HCT116 (cell line): ENCODE data around the gene FGFR3. TPM values are rescaled to one million over a fixed set of nuclear protein-coding genes. Genes with fewer than 3 reads are reported as not detected.

Source experiments
- ATAC-seq: fragments of 200-7000 bp; cut with Tn5 transposase; 2 replicates; pipeline ENCODE4 v1.9.1; 2020; ENCODE audit warnings: mild to moderate bottlenecking, moderate library complexity
- BruUV-seq: library from RNA; stranded (reverse); fragments of 400-500 nt; replicated peaks from 2 replicates; lab custom pipeline; 2021; lab: Mats Ljungman, UMichigan
- CTCF ChIA-PET: fragments of 300-600 bp; sonication (Branson Sonifier 250); formaldehyde crosslinking; loops from one replicate; lab custom pipeline; 2021; ENCODE audit warnings: antibody characterized with exemption; lab: Charles Lee
- POLR2A ChIA-PET: fragments of 300-600, 350-600 bp; sonication (Branson Sonifier 250); formaldehyde crosslinking; loops from one replicate; lab custom pipeline; 2021; ENCODE audit warnings: antibody characterized with exemption; lab: Charles Lee
- RAD21 ChIA-PET, 2 experiments: fragments of 300-600 bp; sonication (Branson Sonifier 250); formaldehyde crosslinking; loops; one replicate each; lab custom pipeline; 2023; ENCODE audit warnings: low total read pairs in 2 of 2; ENCODE audit not compliant: uncharacterized antibody in 2 of 2, unreplicated experiment in 2 of 2, low non-redundant PET in 1 of 2; lab: Charles Lee
- DNase-seq: peaks from one replicate; pipeline ENCODE4 v3.0.0-alpha.2; 2010; ENCODE audit warnings: low read depth, low spot score
- H2AFZ ChIP-seq: fragments of 200-600 bp; shearing (Covaris generic), sonication (generic); 2 replicates; pipeline ENCODE4 v1.6.1; 2017; ENCODE audit warnings: low read depth, mixed run types, mixed read lengths, antibody characterized with exemption, low read length; ENCODE audit not compliant: poor library complexity, severe bottlenecking
- H3K27ac ChIP-seq: 2 replicates; pipeline ENCODE4 v1.5.1; 2012; ENCODE audit warnings: low read depth, low read length
- H3K27me3 ChIP-seq: fragments of 200-600 bp; sonication (generic); 2 replicates; pipeline ENCODE4 v1.6.1; 2016; ENCODE audit warnings: mixed run types, low read length, mixed read lengths; ENCODE audit not compliant: insufficient read depth
- H3K36me3 ChIP-seq, 2 experiments: fragments of 200-500 bp in 1 of 2; fragments of 200-600 bp in 1 of 2; sonication (Bioruptor generic) in 1 of 2; sonication (generic) in 1 of 2; 2 replicates each; pipeline versions ENCODE4 v1.5.1 to v1.6.1; 2014 to 2016; ENCODE audit warnings: low read length in 2 of 2, inconsistent platforms in 1 of 2, mixed read lengths in 1 of 2, mixed run types in 1 of 2; ENCODE audit not compliant: insufficient read depth in 2 of 2, control insufficient read depth in 1 of 2
- H3K4me1 ChIP-seq, 2 experiments: fragments of 200-600 bp in 1 of 2; sonication (generic) in 1 of 2; 2 replicates each; pipeline versions ENCODE4 v1.5.1 to v1.6.1; 2012 to 2017; ENCODE audit warnings: low read length in 2 of 2, inconsistent platforms in 1 of 2, mild to moderate bottlenecking in 1 of 2, mixed read lengths in 1 of 2, mixed run types in 1 of 2, moderate library complexity in 1 of 2; ENCODE audit not compliant: insufficient read depth in 2 of 2, control insufficient read depth in 1 of 2
- H3K4me2 ChIP-seq: fragments of 200-600 bp; sonication (generic); 2 replicates; pipeline ENCODE4 v1.6.1; 2017; ENCODE audit warnings: mixed run types, low read length, mixed read lengths
- H3K4me3 ChIP-seq, 2 experiments: fragments of 200-600 bp in 1 of 2; sonication (generic) in 1 of 2; replicated peaks in 1 of 2; 2 replicates each; pipeline ENCODE4 v1.5.1; 2011 to 2016; ENCODE audit warnings: low read length in 2 of 2, control low read depth in 1 of 2, low read depth in 1 of 2, mild to moderate bottlenecking in 1 of 2, mixed read lengths in 1 of 2, mixed run types in 1 of 2
- H3K79me2 ChIP-seq: fragments of 200-600 bp; sonication (generic); 2 replicates; pipeline ENCODE4 v1.6.1; 2017; ENCODE audit warnings: mild to moderate bottlenecking, mixed run types, low read length, moderate library complexity, mixed read lengths; ENCODE audit not compliant: insufficient read depth
- H3K9ac ChIP-seq: fragments of 200-600 bp; sonication (generic); 2 replicates; pipeline ENCODE4 v1.6.1; 2016; ENCODE audit warnings: low read length, mixed read lengths
- H3K9me2 ChIP-seq: fragments of 200-600 bp; sonication (generic), shearing (Covaris generic); 2 replicates; pipeline ENCODE4 v1.6.1; 2017; ENCODE audit warnings: mixed run types, mild to moderate bottlenecking, moderate library complexity; ENCODE audit not compliant: insufficient read depth
- H3K9me3 ChIP-seq, 2 experiments: fragments of 200-500 bp in 1 of 2; fragments of 200-600 bp in 1 of 2; sonication (Bioruptor generic) in 1 of 2; sonication (generic) in 1 of 2; 2 replicates each; pipeline ENCODE4 v1.6.1; 2014 to 2017; ENCODE audit warnings: low read length in 2 of 2, mixed read lengths in 2 of 2, inconsistent platforms in 1 of 2, low read depth in 1 of 2, mild to moderate bottlenecking in 1 of 2, mixed run types in 1 of 2, moderate library complexity in 1 of 2; ENCODE audit not compliant: control insufficient read depth in 1 of 2, insufficient read depth in 1 of 2
- H4K20me1 ChIP-seq: fragments of 200-600 bp; sonication (generic), shearing (Covaris generic); 2 replicates; pipeline ENCODE4 v1.6.1; 2017; ENCODE audit warnings: mixed run types, mild to moderate bottlenecking, moderate library complexity; ENCODE audit not compliant: insufficient read depth
- CBX3 ChIP-seq: IDR thresholded peaks from 2 replicates; pipeline ENCODE4 v1.6.1; 2012; ENCODE audit warnings: low read depth
- CEBPB ChIP-seq: IDR thresholded peaks from 2 replicates; pipeline ENCODE4 v1.6.1; 2012; ENCODE audit warnings: low read depth
- CTCF ChIP-seq, 3 experiments: fragments of 200-600 bp in 1 of 3; sonication (generic) in 1 of 3; IDR thresholded peaks in 2 of 3; conservative IDR thresholded peaks in 1 of 3; 2 replicates each; pipeline ENCODE4 v1.5.1; 2012 to 2017; ENCODE audit warnings: low read depth in 2 of 3, low read length in 2 of 3, antibody characterized with exemption in 1 of 3, borderline replicate concordance in 1 of 3, control low read depth in 1 of 3, mild to moderate bottlenecking in 1 of 3, mixed read lengths in 1 of 3, mixed run types in 1 of 3, moderate library complexity in 1 of 3; ENCODE audit not compliant: insufficient read depth in 1 of 3
- EGR1 ChIP-seq: IDR thresholded peaks from 2 replicates; pipeline ENCODE4 v1.6.1; 2012; ENCODE audit warnings: low read depth
- ELF1 ChIP-seq: IDR thresholded peaks from 2 replicates; pipeline ENCODE4 v1.6.1; 2012; ENCODE audit warnings: low read depth, borderline replicate concordance
- EZH2 ChIP-seq: fragments of 200-600 bp; sonication (generic); IDR thresholded peaks from 2 replicates; pipeline ENCODE4 v1.6.1; 2017; ENCODE audit warnings: antibody characterized with exemption, mixed run types
- FOSL1 ChIP-seq: IDR thresholded peaks from 2 replicates; pipeline ENCODE4 v1.6.1; 2012; ENCODE audit warnings: low read depth
- JUND ChIP-seq: IDR thresholded peaks from 2 replicates; pipeline ENCODE4 v1.6.1; 2012
- POLR2A ChIP-seq: IDR thresholded peaks from 2 replicates; pipeline ENCODE4 v1.7.0; 2011; ENCODE audit warnings: borderline replicate concordance; ENCODE audit not compliant: insufficient read depth, insufficient read length; ENCODE audit errors: extremely low read depth
- POLR2AphosphoS5 ChIP-seq: IDR thresholded peaks from 2 replicates; pipeline ENCODE4 v1.6.1; 2011; ENCODE audit warnings: mild to moderate bottlenecking, low read depth, low read length, moderate library complexity
- SP1 ChIP-seq: IDR thresholded peaks from 2 replicates; pipeline ENCODE4 v1.6.1; 2012; ENCODE audit warnings: low read depth
- TCF7L2 ChIP-seq: IDR thresholded peaks from 2 replicates; pipeline ENCODE4 v1.7.0; 2011; ENCODE audit warnings: borderline replicate concordance, inconsistent platforms; ENCODE audit not compliant: insufficient read depth, insufficient read length; ENCODE audit errors: extremely low read depth
- ZFX ChIP-seq: fragments of 450-650 bp; IDR thresholded peaks from 2 replicates; pipeline ENCODE4 v1.6.1; 2017
- ZNF274 ChIP-seq: fragments of 200-500 bp; sonication (Bioruptor generic); IDR thresholded peaks from 2 replicates; pipeline ENCODE4 v1.6.1; 2014; ENCODE audit warnings: mild to moderate bottlenecking, low read depth, low read length, inconsistent platforms
- intact Hi-C: fragments of 100-400 bp; cut with micrococcal nuclease; formaldehyde crosslinking; loops from 2 replicates; pipeline ENCODE4 v1.10.0; 2022
- total RNA-seq: library from RNA; stranded (reverse); gene quantifications from one replicate; pipeline ENCODE4 v1.2.1, GENCODE V29; 2021; ENCODE audit not compliant: unreplicated experiment
- TF ChIP-seq, protein P1 (sequence below): IDR thresholded peaks from 2 replicates; pipeline ENCODE4 v1.6.1; 2011; ENCODE audit warnings: mild to moderate bottlenecking, low read length, moderate library complexity; ENCODE audit not compliant: insufficient replicate concordance; ENCODE audit errors: extremely low read depth
- TF ChIP-seq, protein P2 (sequence below): IDR thresholded peaks from 2 replicates; pipeline ENCODE4 v1.6.1; 2012
- TF ChIP-seq, protein P3 (sequence below): IDR thresholded peaks from 2 replicates; pipeline ENCODE4 v1.6.1; 2012; ENCODE audit warnings: low read depth

FGFR3 gene
- total RNA-seq, 1 experiment from 2014 or later: 31.7 TPM

DNA sequence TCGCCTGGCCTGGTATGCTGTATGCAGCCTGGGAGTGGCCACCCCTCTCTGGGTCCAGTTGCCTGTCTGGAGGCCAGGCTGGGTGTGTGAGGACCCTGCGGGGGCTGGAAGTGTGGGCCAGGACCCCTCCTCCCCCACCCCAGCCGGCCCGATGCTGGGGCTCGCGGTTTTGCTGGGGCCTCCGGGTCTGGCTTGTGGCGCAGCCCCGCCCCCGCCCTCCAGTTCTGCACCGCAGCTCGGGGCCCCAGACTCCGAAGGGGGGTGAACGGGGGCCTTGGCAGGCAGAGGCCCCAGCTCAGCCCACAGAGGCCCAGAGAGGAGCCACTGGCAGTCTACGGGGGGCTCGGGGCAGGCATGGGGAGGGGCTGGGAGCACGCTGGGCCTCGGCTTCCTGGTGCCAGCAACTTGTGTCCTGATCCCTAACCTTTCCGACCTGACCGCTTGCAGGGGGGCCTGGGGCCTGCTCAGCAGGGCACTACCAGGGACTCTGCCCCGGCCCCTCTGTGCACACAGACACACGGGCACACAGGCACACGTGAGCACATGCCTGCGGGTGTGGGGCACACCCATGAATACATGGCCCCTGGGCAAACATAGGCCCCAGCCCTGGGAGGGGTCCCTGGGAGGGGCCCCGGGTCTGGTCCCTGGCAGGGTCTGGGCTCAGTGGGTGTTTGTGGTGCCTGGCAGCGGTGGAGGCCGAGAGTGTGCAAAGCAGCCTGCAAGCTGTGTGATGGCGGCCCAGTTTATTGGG is 21.4 kb upstream of the FGFR3 start:
- H3K4me1 ChIP-seq: peaks cover 10 to 16% of the 10 kb centered on the region in 2 experiments
- TF ChIP-seq EGR1 (no peak), JUND (no peak), CBX3 (no peak), POLR2A (no peak), POLR2AphosphoS5 (no peak), CTCF (IDR thresholded peaks at IDR 0.05 in 2 of 3, conservative IDR thresholded peaks at IDR 0.05 in 1 of 3; ENCODE audit: borderline replicate concordance in 1 of 3, insufficient read depth in 1 of 3, low read depth in 2 of 3, low read length in 2 of 3) (no peak), ZNF274 (no peak), TCF7L2 (no peak), FOSL1 (no peak), EZH2 (no peak), ZFX (no peak), ELF1 (no peak), CEBPB (no peak), SP1 (no peak)
- TF ChIP-seq, protein P1, sequence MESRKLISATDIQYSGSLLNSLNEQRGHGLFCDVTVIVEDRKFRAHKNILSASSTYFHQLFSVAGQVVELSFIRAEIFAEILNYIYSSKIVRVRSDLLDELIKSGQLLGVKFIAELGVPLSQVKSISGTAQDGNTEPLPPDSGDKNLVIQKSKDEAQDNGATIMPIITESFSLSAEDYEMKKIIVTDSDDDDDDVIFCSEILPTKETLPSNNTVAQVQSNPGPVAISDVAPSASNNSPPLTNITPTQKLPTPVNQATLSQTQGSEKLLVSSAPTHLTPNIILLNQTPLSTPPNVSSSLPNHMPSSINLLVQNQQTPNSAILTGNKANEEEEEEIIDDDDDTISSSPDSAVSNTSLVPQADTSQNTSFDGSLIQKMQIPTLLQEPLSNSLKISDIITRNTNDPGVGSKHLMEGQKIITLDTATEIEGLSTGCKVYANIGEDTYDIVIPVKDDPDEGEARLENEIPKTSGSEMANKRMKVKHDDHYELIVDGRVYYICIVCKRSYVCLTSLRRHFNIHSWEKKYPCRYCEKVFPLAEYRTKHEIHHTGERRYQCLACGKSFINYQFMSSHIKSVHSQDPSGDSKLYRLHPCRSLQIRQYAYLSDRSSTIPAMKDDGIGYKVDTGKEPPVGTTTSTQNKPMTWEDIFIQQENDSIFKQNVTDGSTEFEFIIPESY: no peak
- TF ChIP-seq, protein P2, sequence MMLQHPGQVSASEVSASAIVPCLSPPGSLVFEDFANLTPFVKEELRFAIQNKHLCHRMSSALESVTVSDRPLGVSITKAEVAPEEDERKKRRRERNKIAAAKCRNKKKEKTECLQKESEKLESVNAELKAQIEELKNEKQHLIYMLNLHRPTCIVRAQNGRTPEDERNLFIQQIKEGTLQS: no peak
- TF ChIP-seq, protein P3, sequence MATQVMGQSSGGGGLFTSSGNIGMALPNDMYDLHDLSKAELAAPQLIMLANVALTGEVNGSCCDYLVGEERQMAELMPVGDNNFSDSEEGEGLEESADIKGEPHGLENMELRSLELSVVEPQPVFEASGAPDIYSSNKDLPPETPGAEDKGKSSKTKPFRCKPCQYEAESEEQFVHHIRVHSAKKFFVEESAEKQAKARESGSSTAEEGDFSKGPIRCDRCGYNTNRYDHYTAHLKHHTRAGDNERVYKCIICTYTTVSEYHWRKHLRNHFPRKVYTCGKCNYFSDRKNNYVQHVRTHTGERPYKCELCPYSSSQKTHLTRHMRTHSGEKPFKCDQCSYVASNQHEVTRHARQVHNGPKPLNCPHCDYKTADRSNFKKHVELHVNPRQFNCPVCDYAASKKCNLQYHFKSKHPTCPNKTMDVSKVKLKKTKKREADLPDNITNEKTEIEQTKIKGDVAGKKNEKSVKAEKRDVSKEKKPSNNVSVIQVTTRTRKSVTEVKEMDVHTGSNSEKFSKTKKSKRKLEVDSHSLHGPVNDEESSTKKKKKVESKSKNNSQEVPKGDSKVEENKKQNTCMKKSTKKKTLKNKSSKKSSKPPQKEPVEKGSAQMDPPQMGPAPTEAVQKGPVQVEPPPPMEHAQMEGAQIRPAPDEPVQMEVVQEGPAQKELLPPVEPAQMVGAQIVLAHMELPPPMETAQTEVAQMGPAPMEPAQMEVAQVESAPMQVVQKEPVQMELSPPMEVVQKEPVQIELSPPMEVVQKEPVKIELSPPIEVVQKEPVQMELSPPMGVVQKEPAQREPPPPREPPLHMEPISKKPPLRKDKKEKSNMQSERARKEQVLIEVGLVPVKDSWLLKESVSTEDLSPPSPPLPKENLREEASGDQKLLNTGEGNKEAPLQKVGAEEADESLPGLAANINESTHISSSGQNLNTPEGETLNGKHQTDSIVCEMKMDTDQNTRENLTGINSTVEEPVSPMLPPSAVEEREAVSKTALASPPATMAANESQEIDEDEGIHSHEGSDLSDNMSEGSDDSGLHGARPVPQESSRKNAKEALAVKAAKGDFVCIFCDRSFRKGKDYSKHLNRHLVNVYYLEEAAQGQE: no peak
- TF ChIP-seq, all 23 proteins: peak for 0
- intact Hi-C loops: no loop called here
- no TSS peak for BruUV-seq
- no peaks in the 10 kb centered on the region for H3K27me3 ChIP-seq
- ChIA-PET RAD21 (no interaction called here), POLR2A (no interaction called here), CTCF (no interaction called here)
- no peak for DNase-seq
- no peak overlapping the region for H3K9ac ChIP-seq
- ATAC-seq: no peak
- H3K36me3 ChIP-seq: no peaks in the 10 kb centered on the region
- H3K9me3 ChIP-seq: no peaks in the 10 kb centered on the region
- H4K20me1 ChIP-seq: no peaks in the 10 kb centered on the region
- no peaks in the 10 kb centered on the region for H3K9me2 ChIP-seq
- H3K79me2 ChIP-seq: no peaks in the 10 kb centered on the region
- H3K27ac ChIP-seq: no peak overlapping the region
- H3K4me2 ChIP-seq: no peak overlapping the region
- no peak overlapping the region for H3K4me3 ChIP-seq
- H2AFZ ChIP-seq: no peak overlapping the region
